Head of caudate nucleus (tissue), 42 donors: ENCODE results near the gene WDR81.
"Not testable (repeated sequence)": the region's sequence is repeated elsewhere in the genome, so short reads cannot be mapped to it uniquely, and the experiment has no call there.

Source experiments
- DNase-seq, 42 donors: peaks; one replicate each; pipeline versions ENCODE4 v3.0.0 to v3.0.0-alpha.2; 2020 to 2021; ENCODE audit warnings: mixed read lengths in 7 of 42
- intact Hi-C: fragments of 100-400 bp; cut with DNase I; formaldehyde crosslinking; loops from one replicate; pipeline ENCODE4 v1.15.0; 2022

The WDR81 gene

DNA sequence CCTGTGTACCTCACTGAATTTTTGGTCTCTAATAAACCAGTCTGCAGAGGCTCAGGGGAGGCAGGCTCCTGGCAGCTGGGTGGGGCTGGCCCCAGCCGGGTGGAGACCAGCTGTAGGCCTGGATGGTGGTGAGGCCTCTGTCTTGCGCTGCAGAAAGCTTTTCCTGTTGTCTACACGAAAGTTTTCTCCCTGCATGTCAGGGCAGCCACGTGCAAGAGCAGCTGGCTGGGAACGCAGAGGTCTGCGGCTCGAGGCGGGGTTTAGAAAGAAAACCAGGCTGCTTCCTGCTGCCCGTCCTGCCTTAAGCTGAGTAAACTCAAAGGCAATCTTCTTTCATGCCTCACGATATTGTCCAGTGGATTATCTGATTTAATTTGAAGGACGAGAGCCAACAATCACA lies 39.8 kb downstream of the WDR81 start:
- intact Hi-C loops, result no loop called here
- peak in 8 of 42 donors; percentile 22 to 60 (median 38) for DNase-seq

DNA sequence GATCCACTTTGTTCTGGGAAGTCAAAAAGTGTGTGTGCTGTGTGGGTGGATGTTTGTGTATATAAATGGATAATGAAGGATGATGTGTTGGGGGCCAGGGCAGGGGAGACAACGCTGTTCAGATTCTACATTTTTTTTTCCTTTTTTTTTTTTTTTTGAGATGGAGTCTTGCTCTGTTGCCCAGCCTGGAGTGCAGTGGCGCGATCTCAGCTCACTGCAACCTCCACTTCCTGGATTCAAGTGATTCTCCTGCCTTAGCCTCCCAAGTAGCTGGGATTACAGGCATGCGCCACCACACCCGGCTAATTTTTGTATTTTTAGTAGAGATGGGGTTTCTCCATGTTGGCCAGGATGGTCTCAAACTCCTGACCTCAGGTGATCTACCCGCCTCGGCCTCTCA lies 40.2 kb downstream of the WDR81 start:
- intact Hi-C loops, DNase-seq: not testable (repeated sequence)

DNA sequence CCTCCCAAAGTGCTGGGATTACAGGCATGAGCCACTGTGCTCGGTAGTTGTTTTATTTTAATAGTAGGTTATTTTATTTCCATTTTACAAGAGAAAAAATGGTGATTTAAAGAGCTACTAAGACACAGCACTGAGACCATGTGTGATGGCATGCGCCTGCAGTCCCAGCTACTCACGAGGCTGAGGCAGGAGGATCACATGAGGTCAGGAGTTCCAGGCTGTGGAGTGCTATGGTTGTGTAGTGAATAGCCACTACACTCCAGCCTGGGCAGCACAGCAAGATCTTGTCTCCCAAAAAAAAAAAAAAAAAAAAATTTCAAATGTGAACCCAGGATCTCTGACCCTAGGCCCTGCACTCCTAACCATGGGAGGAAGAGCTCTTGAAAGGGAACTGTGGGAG lies 41.1 kb downstream of the WDR81 start:
- intact Hi-C loops, result no loop called here
- DNase-seq, result no peak

DNA sequence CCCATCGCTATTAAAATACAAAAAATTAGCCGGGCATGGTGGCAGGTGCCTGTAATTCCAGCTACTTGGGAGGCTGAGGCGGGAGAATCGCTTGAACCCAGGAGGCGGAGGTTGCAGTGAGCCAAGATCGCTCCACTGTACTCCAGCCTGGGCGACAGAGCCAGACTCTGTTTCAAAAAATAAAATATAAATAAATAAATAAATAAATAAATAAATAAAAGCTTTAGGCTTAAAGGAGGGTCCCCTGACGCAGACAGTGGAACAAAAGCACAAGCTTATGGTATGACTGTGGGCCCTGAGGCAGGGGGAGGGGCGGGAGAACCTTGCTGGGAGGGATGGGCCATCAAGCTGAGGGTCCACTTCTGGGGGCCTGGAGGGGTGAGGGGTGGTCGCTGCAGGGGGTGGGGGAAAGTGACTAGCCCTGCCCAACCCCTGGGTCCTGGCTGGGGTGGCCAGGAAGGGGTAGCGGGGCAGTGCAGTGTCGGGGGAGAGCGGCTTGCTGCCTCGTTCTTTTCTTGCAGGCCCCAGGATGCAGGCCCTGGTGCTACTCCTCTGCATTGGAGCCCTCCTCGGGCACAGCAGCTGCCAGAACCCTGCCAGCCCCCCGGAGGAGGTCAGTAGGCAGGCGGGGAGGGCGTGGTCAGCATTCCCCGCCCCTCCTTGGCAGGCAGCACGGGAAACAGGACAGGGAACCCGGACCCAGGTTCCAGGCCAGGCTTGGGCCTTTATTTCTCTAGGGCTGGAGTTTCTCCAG lies 42.1 kb downstream of the WDR81 start:
- intact Hi-C loops, result no loop called here
- no peak for DNase-seq

DNA sequence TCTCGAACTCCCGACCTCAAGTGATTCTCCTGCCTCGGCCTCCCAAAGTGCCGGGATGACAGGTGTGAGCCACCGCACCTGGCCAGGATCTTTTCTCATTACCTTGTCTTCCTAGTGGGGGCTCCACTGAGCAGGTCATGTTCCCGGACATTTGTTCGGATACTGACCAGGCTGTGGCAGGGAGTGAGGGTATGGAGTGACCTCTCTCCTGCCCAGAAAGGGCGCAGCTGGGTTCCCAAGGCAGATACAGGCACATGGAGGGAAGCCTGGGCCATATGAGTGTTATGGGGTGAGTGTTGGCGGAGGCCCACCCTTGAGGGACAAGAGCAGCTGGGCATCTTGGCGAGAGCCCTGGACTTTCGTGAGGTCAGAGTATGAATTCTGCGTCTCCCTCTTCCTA lies 42.9 kb downstream of the WDR81 start:
- no peak for DNase-seq
- intact Hi-C loops, result no loop called here

DNA sequence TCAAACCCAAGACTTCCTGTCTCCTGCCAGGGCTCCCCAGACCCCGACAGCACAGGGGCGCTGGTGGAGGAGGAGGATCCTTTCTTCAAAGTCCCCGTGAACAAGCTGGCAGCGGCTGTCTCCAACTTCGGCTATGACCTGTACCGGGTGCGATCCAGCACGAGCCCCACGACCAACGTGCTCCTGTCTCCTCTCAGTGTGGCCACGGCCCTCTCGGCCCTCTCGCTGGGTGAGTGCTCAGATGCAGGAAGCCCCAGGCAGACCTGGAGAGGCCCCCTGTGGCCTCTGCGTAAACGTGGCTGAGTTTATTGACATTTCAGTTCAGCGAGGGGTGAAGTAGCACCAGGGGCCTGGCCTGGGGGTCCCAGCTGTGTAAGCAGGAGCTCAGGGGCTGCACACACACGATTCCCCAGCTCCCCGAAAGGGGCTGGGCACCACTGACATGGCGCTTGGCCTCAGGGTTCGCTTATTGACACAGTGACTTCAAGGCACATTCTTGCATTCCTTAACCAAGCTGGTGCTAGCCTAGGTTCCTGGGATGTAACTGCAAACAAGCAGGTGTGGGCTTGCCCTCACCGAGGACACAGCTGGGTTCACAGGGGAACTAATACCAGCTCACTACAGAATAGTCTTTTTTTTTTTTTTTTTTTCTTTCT lies 45.4 kb downstream of the WDR81 start:
- no peak for DNase-seq

DNA sequence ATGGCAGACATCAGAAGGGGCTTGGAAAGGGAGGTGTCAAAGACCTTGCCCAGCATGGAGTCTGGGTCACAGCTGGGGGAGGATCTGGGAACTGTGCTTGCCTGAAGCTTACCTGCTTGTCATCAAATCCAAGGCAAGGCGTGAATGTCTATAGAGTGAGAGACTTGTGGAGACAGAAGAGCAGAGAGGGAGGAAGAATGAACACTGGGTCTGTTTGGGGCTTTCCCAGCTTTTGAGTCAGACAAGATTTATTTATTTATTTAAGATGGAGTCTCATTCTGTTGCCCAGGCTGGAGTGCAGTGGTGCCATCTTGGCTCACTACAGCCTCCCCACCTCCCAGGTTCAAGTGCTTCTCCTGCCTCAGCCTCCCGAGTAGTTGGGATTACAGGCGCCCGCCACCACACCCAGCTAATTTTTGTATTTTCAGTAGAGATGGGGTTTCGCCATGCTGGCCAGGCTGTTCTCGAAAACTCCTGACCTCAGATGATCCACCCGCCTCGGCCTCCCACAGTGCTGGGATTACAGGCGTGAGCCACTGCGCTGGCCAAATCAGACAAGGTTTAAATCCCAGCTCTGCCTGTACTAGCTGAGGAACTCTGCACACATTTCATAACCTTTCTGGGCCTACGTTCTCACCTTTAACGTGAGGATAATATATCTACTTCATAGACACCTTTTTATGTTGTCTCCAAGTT lies 48.6 kb downstream of the WDR81 start:
- intact Hi-C loops, DNase-seq: not testable (repeated sequence)

More for the DNA sequence above, 45.4 kb downstream of the WDR81 start:
- intact Hi-C loops, result no loop called here

DNA sequence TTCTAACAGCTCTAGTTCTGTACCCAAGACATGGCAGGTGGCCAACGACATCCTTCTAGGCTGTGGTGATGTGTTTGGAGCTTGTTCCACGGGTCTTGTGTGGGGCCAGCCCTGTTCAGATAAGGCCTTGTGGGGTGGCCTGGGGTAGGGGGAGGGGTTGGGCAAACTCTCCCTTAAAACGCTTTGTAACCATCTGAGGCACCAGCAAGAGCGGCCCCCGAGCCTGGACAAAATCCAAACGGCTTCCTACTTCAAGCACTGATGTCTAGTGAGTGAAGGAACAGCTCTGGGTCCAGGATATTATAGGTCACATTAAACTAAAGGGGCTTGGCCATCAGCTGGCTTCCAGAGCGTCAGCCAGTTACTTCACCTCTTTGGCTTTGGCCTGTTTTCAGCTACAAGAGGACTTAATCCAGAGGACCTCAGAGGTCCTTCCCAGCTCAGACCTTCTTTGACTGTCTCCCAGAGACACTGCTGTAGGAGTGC lies 49.2 kb downstream of the WDR81 start:
- no peak for DNase-seq
- intact Hi-C loops, result no loop called here

DNA sequence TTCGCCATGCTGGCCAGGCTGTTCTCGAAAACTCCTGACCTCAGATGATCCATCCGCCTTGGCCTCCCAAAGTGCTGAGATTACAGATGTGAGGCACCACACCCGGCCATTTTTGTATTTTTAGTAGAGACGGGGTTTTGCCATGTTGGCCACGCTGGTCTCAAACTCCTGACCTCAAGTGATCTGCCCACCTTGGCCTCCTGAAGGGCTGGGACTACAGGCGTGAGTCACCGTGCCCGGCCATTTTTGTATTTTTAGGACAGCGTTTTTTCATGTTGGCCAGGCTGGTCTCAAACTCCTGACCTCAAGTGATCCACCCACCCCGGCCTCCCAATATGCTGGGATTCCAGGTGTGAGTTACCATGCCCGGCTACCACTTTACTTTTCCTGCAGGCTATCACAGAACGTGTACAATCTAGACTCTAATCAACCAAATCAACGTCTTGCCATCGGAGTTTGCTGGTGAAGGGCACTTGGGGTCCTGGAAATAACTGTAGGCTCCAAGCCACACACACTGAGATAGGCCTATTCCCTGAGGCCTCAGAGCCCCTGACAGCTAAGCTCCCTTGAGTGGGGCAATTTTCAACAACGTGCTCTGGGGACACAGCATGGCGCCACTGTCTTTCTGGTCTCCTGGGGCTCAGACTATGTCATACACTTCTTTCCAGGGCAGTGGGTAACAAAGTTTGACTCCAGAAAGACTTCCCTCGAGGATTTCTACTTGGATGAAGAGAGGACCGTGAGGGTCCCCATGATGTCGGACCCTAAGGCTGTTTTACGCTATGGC lies 50.1 kb downstream of the WDR81 start:
- DNase-seq, result no peak
- intact Hi-C loops, result loop anchor here (5.0 kb wide), 1 partner anchor 37 kb away; no protein-coding TSS in a partner anchor

DNA sequence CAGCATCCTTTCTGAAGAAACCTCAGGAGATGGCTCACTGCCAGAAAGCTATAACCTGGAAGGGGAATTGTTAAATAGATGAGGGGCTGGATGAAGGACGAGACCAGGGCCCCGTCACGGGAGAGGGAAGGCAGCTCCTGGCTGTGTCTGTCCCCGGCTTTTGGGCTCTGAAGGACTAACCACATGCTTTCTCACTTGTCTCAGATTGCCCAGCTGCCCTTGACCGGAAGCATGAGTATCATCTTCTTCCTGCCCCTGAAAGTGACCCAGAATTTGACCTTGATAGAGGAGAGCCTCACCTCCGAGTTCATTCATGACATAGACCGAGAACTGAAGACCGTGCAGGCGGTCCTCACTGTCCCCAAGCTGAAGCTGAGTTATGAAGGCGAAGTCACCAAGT lies 51.8 kb downstream of the WDR81 start:
- DNase-seq, result no peak
- intact Hi-C loops, result loop anchor here (5.0 kb wide), 1 partner anchor 39 kb away; no protein-coding TSS in a partner anchor

DNA sequence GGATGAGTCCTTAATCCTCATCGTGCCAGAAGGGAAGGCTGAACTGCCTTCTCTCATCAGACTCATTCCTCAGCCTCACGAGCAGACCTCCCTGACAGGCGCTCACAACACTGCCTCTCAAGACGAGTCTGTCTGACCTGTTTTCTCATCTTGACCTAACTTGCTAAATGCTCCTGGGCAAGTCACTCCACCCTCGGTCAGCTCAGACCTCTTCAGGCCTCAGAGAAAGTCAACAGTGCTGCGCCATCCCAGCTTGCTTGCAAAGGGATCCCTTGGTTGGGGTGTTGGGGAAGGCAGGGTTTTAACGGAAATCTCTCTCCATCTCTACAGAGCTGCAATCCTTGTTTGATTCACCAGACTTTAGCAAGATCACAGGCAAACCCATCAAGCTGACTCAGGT lies 52.4 kb downstream of the WDR81 start:
- intact Hi-C loops, result loop anchor here (5.0 kb wide), 1 partner anchor 40 kb away; no protein-coding TSS in a partner anchor
- DNase-seq, result no peak

DNA sequence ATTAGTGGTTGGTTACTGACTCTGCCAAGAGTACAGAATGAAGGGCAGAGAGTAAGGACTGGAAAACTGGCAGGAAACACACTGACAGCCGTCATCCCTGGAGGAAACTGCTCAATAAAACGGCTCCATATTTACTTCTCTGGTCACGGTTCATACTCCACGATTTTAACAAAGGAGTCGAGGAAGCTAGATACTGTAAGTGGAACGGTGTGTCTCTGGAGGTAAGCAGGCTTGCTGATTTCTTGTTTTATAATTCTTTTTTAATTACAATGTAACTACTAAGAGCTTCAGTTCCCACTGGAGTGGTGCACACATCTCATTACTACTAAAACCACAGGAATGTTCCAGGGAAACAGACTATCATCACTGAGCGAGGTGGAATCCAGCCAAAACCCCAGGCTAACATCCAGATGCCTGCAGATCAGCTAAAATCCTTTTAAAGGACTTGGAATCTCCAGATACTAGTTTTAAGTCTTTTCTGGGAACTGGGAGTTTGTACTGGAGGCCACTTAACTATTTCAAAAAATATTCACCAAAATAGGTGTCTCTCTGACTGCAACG lies 55.1 kb downstream of the WDR81 start:
- intact Hi-C loops, result loop anchor here (5.0 kb wide), 1 partner anchor 42 kb away; no protein-coding TSS in a partner anchor
- DNase-seq, result no peak

DNA sequence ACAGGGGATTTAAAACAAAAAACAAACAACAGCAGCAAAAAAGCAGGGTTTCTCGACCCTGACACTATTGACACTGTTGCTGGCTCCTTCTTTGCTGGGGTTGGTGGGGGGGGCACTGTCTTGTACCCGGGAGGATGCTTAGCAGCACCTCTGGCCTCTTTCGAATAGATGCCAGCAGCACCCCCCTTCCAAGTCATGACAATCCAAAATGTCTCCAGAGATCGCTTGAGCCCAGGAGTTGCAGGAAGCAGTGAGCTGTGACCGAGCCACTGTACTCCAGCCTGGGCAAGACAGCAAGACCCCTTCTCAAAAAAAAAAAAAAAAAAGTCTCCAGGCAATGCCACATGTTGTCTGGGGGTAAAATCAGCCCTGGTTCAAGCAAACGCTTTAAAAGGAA lies 57.7 kb downstream of the WDR81 start:
- no peak for DNase-seq
- intact Hi-C loops, result no loop called here

DNA sequence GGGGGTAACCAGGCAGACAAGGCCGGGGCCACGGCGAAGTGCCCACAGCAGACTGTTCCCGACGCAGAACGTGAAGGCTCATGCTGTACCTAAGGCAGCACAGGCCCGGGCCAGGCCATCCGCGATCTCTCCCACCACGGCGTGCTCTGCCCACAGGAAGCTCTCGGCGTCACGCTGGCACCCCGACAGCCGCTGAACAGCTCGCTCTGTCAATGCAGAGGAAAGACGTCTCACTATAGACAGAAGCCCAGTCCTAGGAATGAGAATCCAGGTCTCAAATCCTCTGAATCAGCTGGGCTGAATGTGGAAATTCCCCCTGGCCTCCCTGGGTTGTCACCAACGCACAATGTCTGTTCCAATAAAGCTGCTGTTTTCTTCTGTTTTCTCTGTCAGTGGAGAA lies 58.8 kb downstream of the WDR81 start:
- intact Hi-C loops, result no loop called here
- no peak for DNase-seq

DNA sequence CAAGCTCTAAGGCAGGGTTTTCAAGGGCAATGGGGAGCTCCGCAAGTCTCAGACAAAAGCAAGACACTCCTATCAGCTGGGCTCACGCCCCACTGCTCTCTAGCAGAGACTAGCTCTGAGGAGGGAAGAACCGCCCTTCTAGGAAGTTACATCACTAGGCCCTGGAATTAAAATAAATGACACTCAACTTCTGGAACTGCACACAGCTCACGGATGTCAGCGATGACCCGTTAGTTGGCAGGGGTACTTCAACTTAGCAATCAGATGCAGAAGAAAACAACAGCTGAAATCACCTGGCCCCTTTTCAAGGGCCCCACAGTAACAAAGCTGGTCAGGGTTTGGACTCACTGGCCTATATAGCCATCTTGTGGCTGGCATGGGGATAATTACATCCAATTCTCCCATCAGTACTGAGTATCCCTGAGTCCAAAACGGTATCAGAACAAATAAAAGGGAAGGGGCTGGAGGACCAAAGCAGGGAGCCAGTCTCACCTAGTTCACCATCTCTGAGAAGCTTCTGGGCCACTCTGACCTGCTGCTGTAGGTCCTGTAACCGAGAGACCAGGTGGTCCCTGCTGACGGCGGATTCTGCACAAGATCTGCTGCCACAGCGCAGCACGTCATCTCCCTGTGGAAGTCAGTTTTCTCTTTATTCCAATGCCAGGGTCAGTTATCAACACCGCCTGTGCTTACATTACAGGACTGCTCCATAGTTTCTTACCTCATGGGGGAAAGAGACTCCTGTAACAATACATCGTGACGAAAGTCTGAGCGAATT lies 59.5 kb downstream of the WDR81 start:
- peak in 11 of 42 donors; percentile 6 to 66 (median 32) for DNase-seq
- intact Hi-C loops, result no loop called here

DNA sequence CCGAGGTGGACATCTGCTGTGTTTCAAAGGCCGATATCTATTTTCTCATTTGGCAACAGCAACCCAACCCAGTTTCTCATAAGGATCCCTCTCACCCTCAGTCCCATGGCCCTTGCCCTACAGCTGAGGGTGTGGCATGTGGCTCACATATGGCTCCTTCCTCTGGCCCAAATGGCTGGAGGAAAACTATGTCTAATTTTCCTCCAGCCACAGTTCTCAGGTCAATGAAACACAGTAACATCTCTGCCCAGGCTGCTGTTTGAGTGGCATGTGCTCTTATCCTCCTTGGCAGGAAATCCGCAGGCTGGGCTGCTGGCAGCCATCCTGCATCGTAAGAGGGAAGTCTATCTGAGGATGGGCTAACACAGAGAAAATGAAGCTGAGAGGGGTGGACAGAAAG lies 61.4 kb downstream of the WDR81 start:
- peak in 7 of 42 donors; percentile 31 to 51 (median 38) for DNase-seq
- intact Hi-C loops, result no loop called here

DNA sequence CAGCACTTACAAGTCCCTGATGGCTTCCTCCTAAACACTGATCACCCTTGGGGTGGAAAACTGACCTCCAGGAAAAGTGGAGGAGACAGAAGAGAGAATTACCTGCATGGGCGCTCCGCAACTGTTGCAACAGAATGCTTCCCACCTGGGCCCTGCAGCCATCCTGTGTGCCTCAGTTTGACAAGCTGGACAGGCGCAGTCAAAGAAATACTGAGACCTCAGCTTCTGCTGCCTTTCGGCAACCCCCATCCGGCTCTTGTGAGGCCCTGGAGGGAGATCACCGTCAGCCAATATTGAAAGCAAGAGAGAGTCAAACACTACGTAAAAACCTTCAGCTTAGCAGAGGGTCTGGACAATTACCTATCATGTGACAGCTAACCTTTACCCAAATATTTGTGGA lies 62.2 kb downstream of the WDR81 start:
- DNase-seq, result no peak
- intact Hi-C loops, result no loop called here

DNA sequence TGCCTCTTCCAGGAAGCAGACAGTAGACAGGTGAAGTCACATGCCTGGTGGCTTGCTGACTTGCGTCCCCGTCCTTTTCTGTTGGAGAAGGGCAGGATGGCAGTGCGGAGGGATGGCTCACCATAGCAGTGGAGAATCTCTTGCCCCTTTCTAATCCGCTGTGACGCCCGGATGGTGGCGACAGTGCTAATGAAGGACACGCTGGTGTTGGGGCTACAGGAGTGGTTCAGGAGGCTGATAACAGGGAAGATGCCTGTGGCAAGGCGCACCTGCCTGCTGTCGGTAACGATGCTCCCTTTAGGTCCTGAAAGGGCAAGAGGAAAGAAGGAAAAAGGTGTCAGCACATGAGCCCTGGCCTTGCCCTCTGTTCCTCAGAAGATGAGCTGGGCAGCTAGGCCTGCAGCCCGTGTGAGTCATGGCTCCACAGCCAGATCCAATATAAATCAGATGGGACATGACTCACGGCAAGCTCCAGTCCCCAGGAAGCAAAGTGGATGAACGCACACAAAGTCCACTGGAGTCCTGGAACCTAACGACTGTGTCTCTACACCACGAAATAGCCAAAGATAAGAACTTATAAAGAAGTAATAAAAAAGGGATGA lies 62.9 kb downstream of the WDR81 start:
- intact Hi-C loops, result no loop called here
- no peak for DNase-seq
